Neural cell (in vitro differentiated cells): ENCODE data around the gene PTPN22. TPM values are rescaled to one million over a fixed set of nuclear protein-coding genes. Genes with fewer than 3 reads are reported as not detected.

ENCODE experiments used
- H2AFZ ChIP-seq: fragments of 200-600, 300-800 bp; sonication (generic), shearing (Covaris generic); 2 replicates; pipeline ENCODE4 v1.6.0; 2014; ENCODE audit warnings: low read depth, mild to moderate bottlenecking, antibody characterized with exemption, low read length, moderate library complexity
- H3F3A ChIP-seq: fragments of 200-600 bp; shearing (Covaris generic); 2 replicates; pipeline ENCODE4 v1.6.1; 2016; ENCODE audit warnings: mild to moderate bottlenecking, moderate library complexity, mixed read lengths, antibody characterized with exemption, low read length; ENCODE audit not compliant: insufficient read depth, poor library complexity, severe bottlenecking
- H3K27ac ChIP-seq: fragments of 200-600, 300-800 bp; sonication (generic), shearing (Covaris generic); 2 replicates; pipeline ENCODE4 v1.5.1; 2014; ENCODE audit warnings: mild to moderate bottlenecking, low read length, moderate library complexity
- H3K27me3 ChIP-seq: fragments of 300-800, 200-600 bp; sonication (generic), shearing (Covaris generic); 2 replicates; pipeline ENCODE4 v1.6.0; 2014; ENCODE audit warnings: mild to moderate bottlenecking, low read depth, low read length, moderate library complexity; ENCODE audit not compliant: insufficient read depth
- H3K36me3 ChIP-seq: fragments of 300-800, 200-600 bp; sonication (generic), shearing (Covaris generic); 2 replicates; pipeline ENCODE4 v1.5.1; 2014; ENCODE audit warnings: mild to moderate bottlenecking, antibody characterized with exemption, low read length, moderate library complexity; ENCODE audit not compliant: insufficient read depth
- H3K4me2 ChIP-seq: fragments of 300-800, 200-600 bp; sonication (generic), shearing (Covaris generic); 2 replicates; pipeline ENCODE4 v1.6.0; 2014; ENCODE audit warnings: mild to moderate bottlenecking, low read length
- H3K4me3 ChIP-seq: fragments of 300-800, 200-600 bp; sonication (generic), shearing (Covaris generic); 2 replicates; pipeline ENCODE4 v1.5.1; 2014; ENCODE audit warnings: mild to moderate bottlenecking, low read length, moderate library complexity
- H3K79me2 ChIP-seq: fragments of 200-600 bp; shearing (Covaris generic); replicated peaks from 2 replicates; pipeline ENCODE4 v1.6.0; 2014; ENCODE audit warnings: mild to moderate bottlenecking, low read length, moderate library complexity; ENCODE audit not compliant: insufficient read depth
- H3K9ac ChIP-seq: fragments of 300-800, 200-600 bp; sonication (generic), shearing (Covaris generic); 2 replicates; pipeline ENCODE4 v1.6.1; 2016; ENCODE audit warnings: mild to moderate bottlenecking, low read length, mixed read lengths
- H3K9me2 ChIP-seq: fragments of 200-600 bp; shearing (Covaris generic); 2 replicates; pipeline ENCODE4 v1.6.1; 2016; ENCODE audit warnings: mild to moderate bottlenecking, low read length, mixed read lengths; ENCODE audit not compliant: insufficient read depth
- H3K9me3 ChIP-seq: fragments of 200-600, 300-800 bp; sonication (generic), shearing (Covaris generic); 2 replicates; pipeline ENCODE4 v1.6.1; 2016; ENCODE audit warnings: mild to moderate bottlenecking, mixed run types, low read length, moderate library complexity, mixed read lengths
- H4K20me1 ChIP-seq: fragments of 200-600 bp; shearing (Covaris generic); 2 replicates; pipeline ENCODE4 v1.6.1; 2016; ENCODE audit warnings: mild to moderate bottlenecking, mixed run types; ENCODE audit not compliant: insufficient read depth
- EP300 ChIP-seq: fragments of 450-650 bp; conservative IDR thresholded peaks from 2 replicates; pipeline ENCODE4 v1.6.1; 2014; ENCODE audit warnings: antibody characterized with exemption, mild to moderate bottlenecking, moderate library complexity; ENCODE audit not compliant: poor library complexity, severe bottlenecking
- EZH2 ChIP-seq: fragments of 200-600, 300-800 bp; shearing (Covaris generic), sonication (generic); IDR thresholded peaks from 2 replicates; pipeline ENCODE4 v1.6.1; 2014; ENCODE audit warnings: antibody characterized with exemption, low read length, borderline replicate concordance, mild to moderate bottlenecking; ENCODE audit not compliant: insufficient read depth, poor library complexity, severe bottlenecking
- MXI1 ChIP-seq: fragments of 450-650 bp; conservative IDR thresholded peaks from 2 replicates; pipeline ENCODE4 v1.6.1; 2014; ENCODE audit warnings: antibody characterized with exemption, mild to moderate bottlenecking; ENCODE audit not compliant: poor library complexity, severe bottlenecking
- POLR2AphosphoS5 ChIP-seq: IDR thresholded peaks from 2 replicates; pipeline ENCODE4 v1.6.1; 2012
- RAD21 ChIP-seq: fragments of 450-650 bp; conservative IDR thresholded peaks from 2 replicates; pipeline ENCODE4 v1.6.1; 2014; ENCODE audit warnings: antibody characterized with exemption, mild to moderate bottlenecking, moderate library complexity
- SMC3 ChIP-seq: fragments of 450-650 bp; conservative IDR thresholded peaks from 2 replicates; pipeline ENCODE4 v1.6.1; 2014; ENCODE audit warnings: antibody characterized with exemption, mild to moderate bottlenecking, moderate library complexity; ENCODE audit not compliant: poor library complexity
- TAF1 ChIP-seq: IDR thresholded peaks from 2 replicates; pipeline ENCODE4 v1.6.1; 2012; ENCODE audit warnings: low read depth
- polyA plus RNA-seq: library from polyadenylated mRNA; depleted of rRNA; stranded (reverse); fragments of >200 nt; gene quantifications from 2 replicates; pipeline ENCODE4 v1.2.3, GENCODE V29; 2014
- TF ChIP-seq, protein P1 (sequence below): IDR thresholded peaks from 2 replicates; pipeline ENCODE4 v1.6.1; 2012; ENCODE audit warnings: borderline replicate concordance
- TF ChIP-seq, protein P2 (sequence below): fragments of 450-650 bp; IDR thresholded peaks from 2 replicates; pipeline ENCODE4 v1.5.1; 2014; ENCODE audit warnings: antibody characterized with exemption, mild to moderate bottlenecking, moderate library complexity; ENCODE audit not compliant: poor library complexity, severe bottlenecking

PTPN22 gene
- polyA plus RNA-seq, 1 donor from 2014 or later = 0.92 TPM

DNA sequence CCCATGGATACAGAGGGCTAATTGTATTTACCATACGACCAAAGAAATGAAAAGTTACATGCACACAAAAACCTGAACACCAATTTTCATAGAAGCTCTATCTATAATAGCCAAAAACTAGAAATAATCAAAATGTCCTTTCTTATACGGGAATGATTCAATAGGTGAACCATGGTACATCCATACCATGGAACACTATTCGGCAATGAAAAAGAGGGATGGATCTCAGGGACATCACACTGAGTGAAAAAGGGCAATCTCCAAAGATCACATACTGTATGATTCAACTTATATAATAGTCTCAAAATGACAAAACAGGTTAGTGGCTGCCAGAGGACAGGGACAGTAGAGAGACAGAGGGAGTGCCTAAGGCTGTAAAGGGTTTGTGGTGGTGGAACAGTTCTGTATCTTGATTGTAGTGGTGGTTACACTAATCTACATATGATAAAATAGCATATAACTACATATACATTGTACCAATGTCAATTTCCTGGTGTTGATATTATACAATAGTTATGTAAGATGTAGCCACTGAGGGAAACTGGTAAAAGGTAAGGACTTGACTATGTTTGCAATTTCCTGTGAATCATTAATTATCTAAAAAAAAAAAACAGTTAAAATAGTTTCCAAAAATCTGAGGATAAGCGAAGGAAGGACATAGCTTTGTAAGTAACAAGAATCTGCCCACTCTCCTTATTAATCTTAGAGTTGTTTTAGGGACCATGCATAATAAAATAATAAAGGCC, 62.9 kb downstream of the PTPN22 start:
- Histone ChIP-seq H3K9me2 (no peaks in the 10 kb centered on the region), H4K20me1 (peaks cover 2% of the 10 kb centered on the region), H3K9ac (no peak overlapping the region), H3K27me3 (no peaks in the 10 kb centered on the region), H2AFZ (no peak overlapping the region), H3F3A (no peaks in the 10 kb centered on the region), H3K9me3 (no peaks in the 10 kb centered on the region), H3K27ac (no peak overlapping the region), H3K36me3 (no peaks in the 10 kb centered on the region), H3K79me2 (peaks cover 77% of the 10 kb centered on the region), H3K4me3 (peak overlapping the region; percentile 95), H3K4me2 (peak overlapping the region; percentile 82)
- TF ChIP-seq, protein P1, sequence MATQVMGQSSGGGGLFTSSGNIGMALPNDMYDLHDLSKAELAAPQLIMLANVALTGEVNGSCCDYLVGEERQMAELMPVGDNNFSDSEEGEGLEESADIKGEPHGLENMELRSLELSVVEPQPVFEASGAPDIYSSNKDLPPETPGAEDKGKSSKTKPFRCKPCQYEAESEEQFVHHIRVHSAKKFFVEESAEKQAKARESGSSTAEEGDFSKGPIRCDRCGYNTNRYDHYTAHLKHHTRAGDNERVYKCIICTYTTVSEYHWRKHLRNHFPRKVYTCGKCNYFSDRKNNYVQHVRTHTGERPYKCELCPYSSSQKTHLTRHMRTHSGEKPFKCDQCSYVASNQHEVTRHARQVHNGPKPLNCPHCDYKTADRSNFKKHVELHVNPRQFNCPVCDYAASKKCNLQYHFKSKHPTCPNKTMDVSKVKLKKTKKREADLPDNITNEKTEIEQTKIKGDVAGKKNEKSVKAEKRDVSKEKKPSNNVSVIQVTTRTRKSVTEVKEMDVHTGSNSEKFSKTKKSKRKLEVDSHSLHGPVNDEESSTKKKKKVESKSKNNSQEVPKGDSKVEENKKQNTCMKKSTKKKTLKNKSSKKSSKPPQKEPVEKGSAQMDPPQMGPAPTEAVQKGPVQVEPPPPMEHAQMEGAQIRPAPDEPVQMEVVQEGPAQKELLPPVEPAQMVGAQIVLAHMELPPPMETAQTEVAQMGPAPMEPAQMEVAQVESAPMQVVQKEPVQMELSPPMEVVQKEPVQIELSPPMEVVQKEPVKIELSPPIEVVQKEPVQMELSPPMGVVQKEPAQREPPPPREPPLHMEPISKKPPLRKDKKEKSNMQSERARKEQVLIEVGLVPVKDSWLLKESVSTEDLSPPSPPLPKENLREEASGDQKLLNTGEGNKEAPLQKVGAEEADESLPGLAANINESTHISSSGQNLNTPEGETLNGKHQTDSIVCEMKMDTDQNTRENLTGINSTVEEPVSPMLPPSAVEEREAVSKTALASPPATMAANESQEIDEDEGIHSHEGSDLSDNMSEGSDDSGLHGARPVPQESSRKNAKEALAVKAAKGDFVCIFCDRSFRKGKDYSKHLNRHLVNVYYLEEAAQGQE = no peak
- TF ChIP-seq RAD21 (no peak), EZH2 (no peak), TAF1 (no peak), POLR2AphosphoS5 (no peak), MXI1 (no peak), SMC3 (no peak), EP300 (no peak)
- TF ChIP-seq, protein P2, sequence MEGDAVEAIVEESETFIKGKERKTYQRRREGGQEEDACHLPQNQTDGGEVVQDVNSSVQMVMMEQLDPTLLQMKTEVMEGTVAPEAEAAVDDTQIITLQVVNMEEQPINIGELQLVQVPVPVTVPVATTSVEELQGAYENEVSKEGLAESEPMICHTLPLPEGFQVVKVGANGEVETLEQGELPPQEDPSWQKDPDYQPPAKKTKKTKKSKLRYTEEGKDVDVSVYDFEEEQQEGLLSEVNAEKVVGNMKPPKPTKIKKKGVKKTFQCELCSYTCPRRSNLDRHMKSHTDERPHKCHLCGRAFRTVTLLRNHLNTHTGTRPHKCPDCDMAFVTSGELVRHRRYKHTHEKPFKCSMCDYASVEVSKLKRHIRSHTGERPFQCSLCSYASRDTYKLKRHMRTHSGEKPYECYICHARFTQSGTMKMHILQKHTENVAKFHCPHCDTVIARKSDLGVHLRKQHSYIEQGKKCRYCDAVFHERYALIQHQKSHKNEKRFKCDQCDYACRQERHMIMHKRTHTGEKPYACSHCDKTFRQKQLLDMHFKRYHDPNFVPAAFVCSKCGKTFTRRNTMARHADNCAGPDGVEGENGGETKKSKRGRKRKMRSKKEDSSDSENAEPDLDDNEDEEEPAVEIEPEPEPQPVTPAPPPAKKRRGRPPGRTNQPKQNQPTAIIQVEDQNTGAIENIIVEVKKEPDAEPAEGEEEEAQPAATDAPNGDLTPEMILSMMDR = no peak

DNA sequence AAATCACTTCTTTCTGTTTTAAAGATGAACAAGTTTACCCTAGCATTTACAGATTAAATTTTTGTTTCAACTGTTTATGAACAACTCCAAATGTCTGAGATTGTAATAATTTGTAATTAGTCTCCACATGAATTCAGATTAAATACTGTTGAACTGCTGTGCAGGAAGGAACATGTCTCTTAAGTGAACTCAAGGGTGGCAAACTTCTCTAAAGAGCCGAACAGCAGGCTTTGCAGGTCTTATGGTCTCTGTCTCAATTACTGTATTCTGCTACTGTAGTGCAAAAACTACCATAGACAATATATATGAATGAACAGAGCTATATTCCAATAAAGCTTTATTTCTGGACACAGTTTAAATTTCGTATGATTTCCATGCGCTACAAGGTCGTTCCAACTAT, 65.9 kb downstream of the PTPN22 start:
- Histone ChIP-seq H3K9me3 (no peaks in the 10 kb centered on the region), H3K36me3 (no peaks in the 10 kb centered on the region), H3K4me2 (no peak overlapping the region), H3F3A (no peaks in the 10 kb centered on the region), H3K4me3 (no peak overlapping the region), H3K79me2 (peaks cover 98% of the 10 kb centered on the region), H3K9ac (no peak overlapping the region), H3K27ac (no peak overlapping the region), H2AFZ (no peak overlapping the region), H4K20me1 (peaks cover 2% of the 10 kb centered on the region), H3K9me2 (no peaks in the 10 kb centered on the region), H3K27me3 (no peaks in the 10 kb centered on the region)
- TF ChIP-seq EP300 = no peak
- TF ChIP-seq TAF1 = no peak
- TF ChIP-seq SMC3 = no peak
- TF ChIP-seq POLR2AphosphoS5 = no peak
- TF ChIP-seq EZH2 = no peak
- TF ChIP-seq, protein P1 = no peak
- TF ChIP-seq MXI1 = no peak
- TF ChIP-seq, protein P2 = no peak
- TF ChIP-seq RAD21 = no peak
